GM12874 (cell line): Measurements from ENCODE around the gene TBX3.

ENCODE experiments used
- TF ChIP-seq, protein P1 (sequence below): IDR thresholded peaks from 2 replicates; pipeline ENCODE4 v1.5.1; 2011; ENCODE audit warnings: low read depth, mild to moderate bottlenecking, control low read depth, low read length, moderate library complexity; ENCODE audit not compliant: insufficient read depth

Gene TBX3

GRCh38 chr12:114623737-114624136 is 60.2 kb downstream of the TBX3 start:
- TF ChIP-seq, protein P1, sequence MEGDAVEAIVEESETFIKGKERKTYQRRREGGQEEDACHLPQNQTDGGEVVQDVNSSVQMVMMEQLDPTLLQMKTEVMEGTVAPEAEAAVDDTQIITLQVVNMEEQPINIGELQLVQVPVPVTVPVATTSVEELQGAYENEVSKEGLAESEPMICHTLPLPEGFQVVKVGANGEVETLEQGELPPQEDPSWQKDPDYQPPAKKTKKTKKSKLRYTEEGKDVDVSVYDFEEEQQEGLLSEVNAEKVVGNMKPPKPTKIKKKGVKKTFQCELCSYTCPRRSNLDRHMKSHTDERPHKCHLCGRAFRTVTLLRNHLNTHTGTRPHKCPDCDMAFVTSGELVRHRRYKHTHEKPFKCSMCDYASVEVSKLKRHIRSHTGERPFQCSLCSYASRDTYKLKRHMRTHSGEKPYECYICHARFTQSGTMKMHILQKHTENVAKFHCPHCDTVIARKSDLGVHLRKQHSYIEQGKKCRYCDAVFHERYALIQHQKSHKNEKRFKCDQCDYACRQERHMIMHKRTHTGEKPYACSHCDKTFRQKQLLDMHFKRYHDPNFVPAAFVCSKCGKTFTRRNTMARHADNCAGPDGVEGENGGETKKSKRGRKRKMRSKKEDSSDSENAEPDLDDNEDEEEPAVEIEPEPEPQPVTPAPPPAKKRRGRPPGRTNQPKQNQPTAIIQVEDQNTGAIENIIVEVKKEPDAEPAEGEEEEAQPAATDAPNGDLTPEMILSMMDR: no peak
